Activated naive CD8-positive, alpha-beta T cell treated with anti-CD3 and anti-CD28 coated beads, Interleukin-2, amount 50 U/mL, for 24 hours (primary cell): ENCODE results near the gene OR4D2.

Experiments
- ATAC-seq: fragments of 150-1000 bp; cut with Tn5 transposase; one replicate; pipeline ENCODE4 v1.10.0; 2021
- DNase-seq: peaks from one replicate; pipeline ENCODE4 v3.0.0; 2021
- H3K27ac Mint-ChIP-seq: one replicate; pipeline ENCODE4 v1.8.0; 2021; ENCODE audit warnings: mild to moderate bottlenecking, mixed read lengths
- H3K27me3 Mint-ChIP-seq: one replicate; pipeline ENCODE4 v1.8.0; 2021; ENCODE audit warnings: mixed read lengths
- H3K36me3 Mint-ChIP-seq: one replicate; pipeline ENCODE4 v1.8.0; 2021; ENCODE audit warnings: low read depth, mixed read lengths
- H3K4me1 Mint-ChIP-seq: one replicate; pipeline ENCODE4 v1.8.0; 2021; ENCODE audit warnings: mixed read lengths
- H3K4me3 Mint-ChIP-seq: one replicate; pipeline ENCODE4 v1.8.0; 2021; ENCODE audit warnings: mild to moderate bottlenecking, moderate library complexity, mixed read lengths
- H3K9me3 Mint-ChIP-seq: one replicate; pipeline ENCODE4 v1.8.0; 2021; ENCODE audit warnings: mixed read lengths

OR4D2 gene

GRCh38 chr17:58210922-58211321 lies 44.1 kb downstream of the OR4D2 start:
- H3K36me3 Mint-ChIP-seq = peaks cover 13% of the 10 kb centered on the region
- ATAC-seq = no peak
- no peak overlapping the region for H3K4me3 Mint-ChIP-seq
- H3K9me3 Mint-ChIP-seq = no peaks in the 10 kb centered on the region
- H3K4me1 Mint-ChIP-seq = no peaks in the 10 kb centered on the region
- no peak for DNase-seq
- no peak overlapping the region for H3K27ac Mint-ChIP-seq
- H3K27me3 Mint-ChIP-seq = no peaks in the 10 kb centered on the region

GRCh38 chr17:58215685-58216084 lies 48.9 kb downstream of the OR4D2 start:
- Mint-ChIP-seq H3K27ac (no peak overlapping the region), H3K36me3 (peaks cover 10% of the 10 kb centered on the region), H3K9me3 (no peaks in the 10 kb centered on the region), H3K4me1 (peaks cover 24% of the 10 kb centered on the region), H3K27me3 (no peaks in the 10 kb centered on the region), H3K4me3 (no peak overlapping the region)
- DNase-seq (no peak), ATAC-seq (no peak)

DNA sequence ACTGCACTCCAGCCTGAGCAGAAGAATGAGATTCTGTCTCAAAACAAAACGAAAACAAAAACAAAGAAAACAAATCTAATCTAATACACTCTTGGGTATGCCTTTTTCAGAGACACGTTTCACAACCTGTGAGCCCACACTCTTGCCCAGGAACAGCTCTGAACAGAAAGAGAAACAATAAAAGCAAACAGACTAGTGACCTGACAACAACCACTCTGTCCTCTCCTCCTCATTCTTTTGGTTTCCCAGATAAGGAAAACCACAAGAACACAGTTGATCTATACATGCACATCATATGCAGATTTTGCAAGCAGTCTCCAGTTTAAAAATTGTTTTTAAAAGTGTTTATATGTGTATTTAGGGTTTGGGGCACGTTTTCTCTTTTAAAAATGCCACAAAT lies 51.0 kb downstream of the OR4D2 start:
- Mint-ChIP-seq H3K4me1 (peaks cover 26% of the 10 kb centered on the region), H3K36me3 (peaks cover 7% of the 10 kb centered on the region), H3K4me3 (peak overlapping the region; percentile 56), H3K27ac (peak overlapping the region; percentile 44), H3K9me3 (no peaks in the 10 kb centered on the region), H3K27me3 (no peaks in the 10 kb centered on the region)
- DNase-seq = no peak
- ATAC-seq = no peak

DNA sequence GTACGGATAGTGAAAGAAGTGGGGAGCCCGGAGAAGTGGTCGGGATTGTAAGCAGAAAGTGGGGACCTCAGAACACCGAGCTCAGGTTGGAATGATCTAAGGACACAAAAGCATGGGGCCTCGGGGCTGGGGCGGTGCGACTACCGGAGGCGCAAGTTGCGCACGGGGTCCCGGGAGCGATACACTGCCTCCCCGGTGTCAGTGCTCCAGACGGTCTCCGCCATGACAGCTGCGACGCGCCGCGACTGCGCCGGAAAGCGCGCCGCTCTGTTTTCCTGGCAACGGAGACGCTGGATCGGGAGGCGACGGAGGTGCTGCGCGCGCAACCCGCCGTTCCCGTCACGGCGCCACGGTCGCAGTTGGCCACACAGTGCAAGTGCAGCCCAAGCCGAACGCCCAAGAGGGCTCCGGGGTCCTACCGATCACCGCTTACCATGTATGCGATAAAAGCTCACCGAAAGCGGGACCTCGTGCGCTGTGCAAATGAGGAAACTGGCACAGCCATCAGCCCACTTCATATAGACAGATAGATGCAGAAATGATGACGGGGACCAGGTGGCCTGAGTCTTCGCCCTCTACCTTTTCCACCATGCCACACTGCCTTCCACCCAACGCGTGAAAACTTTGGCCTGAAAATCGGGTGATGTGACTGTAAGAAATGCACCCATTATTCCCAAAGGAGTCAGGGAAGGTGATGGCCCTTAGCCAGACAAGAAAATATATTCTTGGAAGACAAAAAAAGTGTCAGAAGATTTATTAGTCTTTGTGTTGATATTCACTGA lies 52.4 kb downstream of the OR4D2 start, which contains the start of gene MKS1:
MKS1 (minus strand) TSS at position 249 of the 782 bp plus-strand sequence; CDS start at position 224, 25 bp downstream.
- peaks cover 29% of the 10 kb centered on the region for H3K4me1 Mint-ChIP-seq
- H3K9me3 Mint-ChIP-seq = no peaks in the 10 kb centered on the region

GRCh38 chr17:58219789-58220183 lies 53.0 kb downstream of the OR4D2 start:
- H3K9me3 Mint-ChIP-seq = no peaks in the 10 kb centered on the region
- peaks cover 33% of the 10 kb centered on the region for H3K4me1 Mint-ChIP-seq
- H3K27me3 Mint-ChIP-seq = no peaks in the 10 kb centered on the region
- peak overlapping the region; percentile 89 for H3K4me3 Mint-ChIP-seq
- ATAC-seq (no peak), DNase-seq (no peak)
- peaks cover 5% of the 10 kb centered on the region for H3K36me3 Mint-ChIP-seq
- peak overlapping the region; percentile 92 for H3K27ac Mint-ChIP-seq

More for the DNA sequence above, 52.4 kb downstream of the OR4D2 start, which contains the start of gene MKS1:
- Mint-ChIP-seq H3K27me3 (no peaks in the 10 kb centered on the region), H3K27ac (peak within 1 kb of the TSS; percentile 92), H3K36me3 (peaks cover 5% of the 10 kb centered on the region), H3K4me3 (peak within 1 kb of the TSS; percentile 89)
- ATAC-seq = peak; percentile 99
- DNase-seq = peak; percentile 97
